Kidney (tissue), 14 donors: ENCODE results near the gene PPP1R14B. TPM values are rescaled to one million over a fixed set of nuclear protein-coding genes. Genes with fewer than 3 reads are reported as not detected.

Experiments used
- DNase-seq, 5 donors: peaks; one replicate each; pipeline ENCODE4 v3.0.0-alpha.2; 2013 to 2020
- FAIRE-seq: peaks from 2 replicates; lab custom pipeline; 2012; peaks lifted over from hg19 to GRCh38; lab: Jason Lieb, UNC
- H3K27ac ChIP-seq, 2 donors: one replicate each; pipeline ENCODE4 v1.7.0; 2013; ENCODE audit warnings: low read depth in 2 of 2, low read length in 2 of 2, inconsistent platforms in 1 of 2
- H3K27me3 ChIP-seq: one replicate; pipeline ENCODE4 v1.7.1; 2013; ENCODE audit warnings: low read length, inconsistent platforms; ENCODE audit not compliant: control insufficient read depth, insufficient read depth
- H3K36me3 ChIP-seq, 3 donors: one replicate each; pipeline versions ENCODE4 v1.7.0 to v1.7.1; 2013; ENCODE audit warnings: low read length in 3 of 3, control low read depth in 1 of 3, inconsistent platforms in 1 of 3; ENCODE audit not compliant: insufficient read depth in 3 of 3, control insufficient read depth in 2 of 3
- H3K4me1 ChIP-seq, 3 donors: one replicate each; pipeline versions ENCODE4 v1.7.0 to v1.7.1; 2013; ENCODE audit warnings: low read length in 3 of 3, inconsistent platforms in 1 of 3, low read depth in 1 of 3; ENCODE audit not compliant: control insufficient read depth in 2 of 3, insufficient read depth in 2 of 3
- H3K4me3 ChIP-seq, 3 donors: one replicate each; pipeline versions ENCODE4 v1.7.0 to v1.8.1; 2013; ENCODE audit warnings: low read length in 3 of 3, control low read depth in 1 of 3, inconsistent platforms in 1 of 3
- H3K9ac ChIP-seq, 3 donors: one replicate each; pipeline versions ENCODE4 v1.7.0 to v1.7.1; 2013; ENCODE audit warnings: low read length in 3 of 3, control low read depth in 1 of 3, inconsistent platforms in 1 of 3
- H3K9me3 ChIP-seq, 3 donors: one replicate each; pipeline versions ENCODE4 v1.7.0 to v1.7.1; 2013; ENCODE audit warnings: low read length in 3 of 3, control low read depth in 1 of 3, inconsistent platforms in 1 of 3; ENCODE audit not compliant: control insufficient read depth in 2 of 3, insufficient read depth in 1 of 3
- intact Hi-C: fragments of 100-400 bp; cut with DNase I; formaldehyde crosslinking; loops from one replicate; pipeline ENCODE4 v1.11.1; 2022
- polyA plus RNA-seq: library from polyadenylated mRNA; stranded (reverse); fragments of 350-450 nt; fragmentation: Illumina TruSeq; extraction: RNeasy Lipid Tissue Mini Kit (QIAGEN cat#74804); gene quantifications from one replicate; pipeline ENCODE4 v1.2.3, GENCODE V29; 2014; ENCODE audit warnings: low read depth, low replicate concordance; ENCODE audit not compliant: insufficient read depth
- total RNA-seq: library from RNA; stranded (reverse); fragmentation: NEBNext Ultra II Directional; extraction: Animal tissue kit (Norgen Biotek cat#: 25700); gene quantifications from one replicate; pipeline ENCODE4 v1.2.1, GENCODE V29; 2021
- TF ChIP-seq, protein P1 (sequence below): IDR thresholded peaks from 3 replicates; pipeline ENCODE4 v1.5.1; 2012; ENCODE audit warnings: mild to moderate bottlenecking, moderate library complexity, borderline replicate concordance; ENCODE audit not compliant: insufficient read depth; ENCODE audit errors: extremely low read depth
- donor health status: control.
- donor health status: control.
- donor health status: control.
- donor health status: control.
- donor health status: control.
- donor health status: DM: yes; HTN: yes; CAD: no.
- donor health status: Normal renal cell carcinoma (clear cell type).

PPP1R14B gene
- total and polyA plus RNA-seq, 2 donors from 2014 or later, result 86.5 to 145 TPM

DNA sequence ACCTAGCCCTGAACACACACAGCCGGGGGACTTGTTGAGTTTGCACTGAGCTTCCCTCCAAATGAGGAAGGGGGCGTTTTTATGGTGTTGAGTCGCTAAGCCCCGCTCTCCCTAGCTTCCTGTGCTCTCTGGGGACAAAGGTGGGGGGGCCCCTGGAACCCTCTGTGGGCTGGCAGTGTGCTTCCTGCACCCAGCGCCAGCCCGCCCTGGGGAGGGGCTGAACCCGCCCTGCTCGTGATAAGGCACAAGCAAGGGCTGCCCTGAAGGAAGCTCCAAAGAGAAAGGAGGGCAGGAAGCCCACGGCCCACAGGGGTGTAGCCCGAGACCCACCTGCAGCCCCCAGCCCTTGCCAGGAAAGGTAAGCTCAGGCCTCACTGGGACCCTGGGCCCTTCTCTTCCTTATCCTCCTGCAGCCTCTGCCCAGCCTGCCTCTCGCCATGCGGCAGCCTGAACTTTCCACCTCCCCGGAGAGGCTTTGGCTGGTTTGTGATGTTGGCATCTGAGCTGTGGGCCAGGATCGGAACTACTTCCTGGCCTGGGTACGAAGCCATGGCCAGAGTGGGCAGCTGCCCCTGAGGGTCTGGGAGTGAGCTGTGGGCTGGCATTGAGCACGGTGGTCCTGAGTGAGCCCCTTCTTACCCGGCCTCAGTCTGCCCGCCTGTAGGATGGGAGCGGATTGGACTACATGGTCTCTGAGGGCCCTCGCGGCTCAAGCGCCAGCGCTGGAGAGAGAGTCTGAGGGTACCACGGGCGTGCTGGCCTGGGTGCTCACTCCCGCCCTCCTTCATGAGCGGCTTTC is 40.1 kb downstream of the PPP1R14B start, which contains the start of gene FERMT3:
Gene FERMT3 (plus strand): TSS at position 265 of the 799 bp plus-strand sequence. CDS start 644 bp downstream, outside the sequence.
- peak within 1 kb of the TSS in 2 of 3 donors; percentile 4 to 61 for H3K9ac ChIP-seq
- peaks cover 4 to 26% (median 15%) of the 10 kb centered on the region in 3 donors for H3K36me3 ChIP-seq
- intact Hi-C loops, result no loop called here
- H3K4me3 ChIP-seq, result peak within 1 kb of the TSS in 2 of 3 donors; percentile 30 to 46
- TF ChIP-seq, protein P1, sequence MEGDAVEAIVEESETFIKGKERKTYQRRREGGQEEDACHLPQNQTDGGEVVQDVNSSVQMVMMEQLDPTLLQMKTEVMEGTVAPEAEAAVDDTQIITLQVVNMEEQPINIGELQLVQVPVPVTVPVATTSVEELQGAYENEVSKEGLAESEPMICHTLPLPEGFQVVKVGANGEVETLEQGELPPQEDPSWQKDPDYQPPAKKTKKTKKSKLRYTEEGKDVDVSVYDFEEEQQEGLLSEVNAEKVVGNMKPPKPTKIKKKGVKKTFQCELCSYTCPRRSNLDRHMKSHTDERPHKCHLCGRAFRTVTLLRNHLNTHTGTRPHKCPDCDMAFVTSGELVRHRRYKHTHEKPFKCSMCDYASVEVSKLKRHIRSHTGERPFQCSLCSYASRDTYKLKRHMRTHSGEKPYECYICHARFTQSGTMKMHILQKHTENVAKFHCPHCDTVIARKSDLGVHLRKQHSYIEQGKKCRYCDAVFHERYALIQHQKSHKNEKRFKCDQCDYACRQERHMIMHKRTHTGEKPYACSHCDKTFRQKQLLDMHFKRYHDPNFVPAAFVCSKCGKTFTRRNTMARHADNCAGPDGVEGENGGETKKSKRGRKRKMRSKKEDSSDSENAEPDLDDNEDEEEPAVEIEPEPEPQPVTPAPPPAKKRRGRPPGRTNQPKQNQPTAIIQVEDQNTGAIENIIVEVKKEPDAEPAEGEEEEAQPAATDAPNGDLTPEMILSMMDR, result no peak
- H3K27me3 ChIP-seq, result no peaks in the 10 kb centered on the region
- peaks cover 0 to 5% (median 0%) of the 10 kb centered on the region in 3 donors for H3K4me1 ChIP-seq
- DNase-seq (peak in 3 of 5 donors; percentile 25 to 90 (median 47)), FAIRE-seq (no peak)
- peak within 1 kb of the TSS; percentile 88 to 90 for H3K27ac ChIP-seq
- no peaks in the 10 kb centered on the region for H3K9me3 ChIP-seq

DNA sequence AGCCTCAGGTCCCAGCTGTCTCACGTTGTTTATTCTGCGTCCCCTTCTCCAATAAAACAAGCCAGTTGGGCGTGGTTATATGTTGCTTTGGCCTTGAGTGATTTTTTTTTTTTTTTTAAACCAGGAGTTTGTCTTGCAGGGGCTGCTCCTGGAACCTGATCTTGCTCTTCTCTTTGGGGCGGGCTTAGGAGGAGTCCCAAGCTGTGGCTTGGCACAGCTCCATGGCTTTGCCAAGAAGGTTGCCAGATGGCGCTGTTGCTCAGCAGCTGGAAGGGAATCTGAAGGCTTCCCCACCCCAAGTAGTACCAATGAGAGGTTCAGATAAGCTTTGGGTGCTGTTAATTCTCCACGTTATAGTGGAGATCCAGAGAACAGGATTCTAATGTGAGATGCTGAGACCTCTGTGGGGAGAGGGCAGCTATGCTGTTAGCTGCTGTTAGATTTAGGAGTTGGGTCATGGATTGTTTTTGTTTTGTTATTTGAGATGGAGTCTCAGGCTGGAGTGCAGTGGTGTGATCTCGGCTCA is 42.2 kb downstream of the PPP1R14B start:
- H3K4me1 ChIP-seq, result peaks cover 0 to 5% (median 0%) of the 10 kb centered on the region in 3 donors
- H3K9me3 ChIP-seq, result no peaks in the 10 kb centered on the region
- peaks cover 4 to 37% (median 24%) of the 10 kb centered on the region in 3 donors for H3K36me3 ChIP-seq
- DNase-seq (peak; percentile 87 to 96 (median 94)), FAIRE-seq (no peak)
- intact Hi-C loops, result no loop called here
- TF ChIP-seq, protein P1, result peak; percentile 87
- no peaks in the 10 kb centered on the region for H3K27me3 ChIP-seq
- no peak overlapping the region for H3K4me3 ChIP-seq
- H3K9ac ChIP-seq, result no peak overlapping the region
- H3K27ac ChIP-seq, result no peak overlapping the region

DNA sequence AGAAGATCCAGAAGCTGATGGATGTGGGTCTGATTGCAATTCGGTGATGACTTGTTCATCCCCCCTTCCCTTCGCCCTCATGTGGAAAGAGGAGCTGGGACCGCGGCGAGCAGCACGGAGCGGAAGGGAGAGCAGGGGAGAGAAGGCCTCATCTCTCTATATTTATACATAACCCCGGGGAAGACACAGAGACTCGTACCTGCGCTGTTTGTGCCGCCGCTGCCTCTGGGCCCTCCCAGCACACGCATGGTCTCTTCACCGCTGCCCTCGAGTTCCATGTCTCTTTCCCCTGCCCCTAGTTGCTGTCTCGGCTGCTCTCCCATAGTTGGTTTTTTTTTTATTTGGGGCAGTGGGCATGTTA is 42.7 kb downstream of the PPP1R14B start:
- Histone ChIP-seq H3K27ac (no peak overlapping the region), H3K9me3 (no peaks in the 10 kb centered on the region), H3K36me3 (peaks cover 4 to 37% (median 24%) of the 10 kb centered on the region in 3 donors), H3K27me3 (no peaks in the 10 kb centered on the region), H3K9ac (no peak overlapping the region), H3K4me3 (no peak overlapping the region), H3K4me1 (peaks cover 0 to 5% (median 0%) of the 10 kb centered on the region in 3 donors)
- DNase-seq, result peak in 1 of 5 donors; percentile 40
- intact Hi-C loops, result no loop called here
- no peak for FAIRE-seq
- TF ChIP-seq, protein P1, result no peak
